NCI-H1092 treated with DMSO at 0.1 percent for 48 hours (cell line): ENCODE measurements around the gene AEN.
A peak's percentile ranks its signal among the peaks of the same experiment; 100 is the strongest.

Experiments used
- DNase-seq: peaks from one replicate; lab custom pipeline; 2025; lab: John Stamatoyannopoulos, UW

AEN gene, protein sequence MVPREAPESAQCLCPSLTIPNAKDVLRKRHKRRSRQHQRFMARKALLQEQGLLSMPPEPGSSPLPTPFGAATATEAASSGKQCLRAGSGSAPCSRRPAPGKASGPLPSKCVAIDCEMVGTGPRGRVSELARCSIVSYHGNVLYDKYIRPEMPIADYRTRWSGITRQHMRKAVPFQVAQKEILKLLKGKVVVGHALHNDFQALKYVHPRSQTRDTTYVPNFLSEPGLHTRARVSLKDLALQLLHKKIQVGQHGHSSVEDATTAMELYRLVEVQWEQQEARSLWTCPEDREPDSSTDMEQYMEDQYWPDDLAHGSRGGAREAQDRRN

GRCh38 chr15:88620995-88621772 lies at the start of gene AEN:
Gene AEN, plus strand, starts transcription at chr15:88621340. Its CDS starts 4,870 bp downstream, at chr15:88626210.
- peak; percentile 86 for DNase-seq

- no peak for DNase-seq
Measured at GRCh38 chr15:88571852-88572259, 49.3 kb upstream of the AEN start.

GRCh38 chr15:88574077-88574476 lies 47.1 kb upstream of the AEN start:
- no peak for DNase-seq

GRCh38 chr15:88574655-88575054 lies 46.5 kb upstream of the AEN start:
- peak; percentile 41 for DNase-seq

DNA sequence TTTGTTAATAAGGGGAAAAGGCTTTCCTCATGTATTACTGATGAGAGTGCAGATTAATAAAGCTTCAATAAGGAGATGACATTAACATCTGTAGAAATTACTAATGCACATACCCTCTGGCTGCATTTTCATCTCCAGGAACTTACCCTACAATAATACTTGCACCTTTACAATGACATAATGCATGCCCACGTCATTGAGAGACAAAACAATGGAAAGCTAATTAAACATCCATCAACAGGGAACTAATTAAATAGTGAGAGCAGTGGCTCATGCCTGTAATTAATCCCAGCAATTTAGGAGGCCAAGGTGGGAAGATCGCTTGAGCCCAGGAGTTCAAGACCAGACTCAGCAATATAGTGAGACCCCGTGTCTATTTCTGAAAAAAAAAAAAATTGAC lies 41.8 kb upstream of the AEN start:
- no peak for DNase-seq

GRCh38 chr15:88580532-88580931 lies 40.6 kb upstream of the AEN start:
- no peak for DNase-seq

DNA sequence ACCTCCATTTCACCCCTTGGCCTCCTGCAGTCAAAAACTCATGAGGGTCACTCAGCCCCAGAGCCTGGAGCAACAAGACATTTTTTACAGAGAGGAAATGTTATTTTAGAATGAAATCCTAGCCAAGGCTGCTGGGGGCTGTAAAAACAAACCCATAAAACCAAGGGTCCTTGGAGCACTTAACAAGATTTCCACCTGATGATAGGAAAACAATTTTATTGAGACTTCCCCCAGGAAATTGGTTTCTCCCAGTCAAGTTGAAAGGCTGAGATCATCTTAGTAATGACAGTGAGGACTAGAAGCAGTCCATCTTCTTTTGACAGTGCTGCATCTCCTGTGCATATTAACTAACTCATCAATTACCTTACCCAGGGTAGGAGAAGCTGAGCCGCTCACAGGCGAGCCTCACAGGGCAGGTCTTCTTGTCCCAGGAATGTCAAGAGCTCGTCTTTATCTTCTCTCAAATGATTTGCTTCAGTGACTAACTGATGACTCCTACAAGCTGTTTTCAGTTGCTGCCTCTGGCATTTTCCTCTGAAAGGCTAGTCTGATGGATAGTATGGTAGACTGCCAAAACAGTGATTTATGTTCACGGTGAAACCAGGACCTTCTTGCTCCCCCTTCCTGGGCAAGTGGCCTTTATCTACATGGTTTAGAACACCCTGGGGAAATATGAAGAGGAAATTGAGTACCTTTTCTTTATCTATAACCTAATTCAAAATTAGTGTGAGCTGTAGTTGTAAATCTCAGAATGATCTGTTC lies 34.6 kb upstream of the AEN start:
- DNase-seq: no peak

- no peak for DNase-seq
Measured at GRCh38 chr15:88590759-88591158, 30.4 kb upstream of the AEN start.

- no peak for DNase-seq
Measured at GRCh38 chr15:88591384-88591783, 29.8 kb upstream of the AEN start.

GRCh38 chr15:88603885-88604284 lies 17.3 kb upstream of the AEN start:
- DNase-seq: no peak

GRCh38 chr15:88604381-88605188 lies 16.6 kb upstream of the AEN start:
- peak; percentile 34 for DNase-seq

GRCh38 chr15:88605189-88606069 lies 15.7 kb upstream of the AEN start:
- peak; percentile 57 for DNase-seq

DNA sequence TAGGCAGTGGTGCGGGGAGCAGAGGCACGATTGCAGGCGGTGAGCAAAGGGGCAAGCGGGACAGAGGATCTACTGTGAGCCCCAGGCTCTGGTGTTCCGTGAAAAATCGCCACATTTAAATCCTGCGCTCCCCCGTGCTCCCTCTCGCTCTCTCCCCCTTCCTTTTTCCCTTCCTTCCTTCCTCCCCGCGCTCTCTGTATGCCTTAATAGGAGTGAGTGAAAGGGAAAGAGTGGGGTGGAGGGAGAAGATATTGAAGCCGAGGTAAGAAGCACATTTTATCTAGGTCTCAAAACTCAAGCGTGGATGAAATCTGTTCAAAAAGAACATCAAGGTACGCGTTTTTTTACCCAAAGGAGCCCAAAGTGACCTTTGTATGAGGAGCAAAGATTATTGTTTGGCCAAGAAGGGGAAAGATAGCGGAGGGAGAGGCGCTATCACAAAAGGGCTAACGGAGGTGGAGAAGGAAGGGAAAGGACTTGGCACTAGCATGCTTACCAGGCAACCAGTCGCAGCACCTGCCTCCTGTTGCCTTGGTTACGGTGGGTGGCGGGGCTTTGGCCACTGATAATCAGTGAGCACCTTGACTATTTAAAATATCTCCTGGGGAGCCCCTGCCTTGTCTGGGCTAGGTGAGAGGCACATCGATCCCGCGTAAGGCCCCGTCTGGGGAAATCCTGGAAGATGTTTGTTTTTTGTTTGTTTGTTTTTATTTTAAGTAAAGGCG lies 14.9 kb upstream of the AEN start:
- peak; percentile 51 for DNase-seq

DNA sequence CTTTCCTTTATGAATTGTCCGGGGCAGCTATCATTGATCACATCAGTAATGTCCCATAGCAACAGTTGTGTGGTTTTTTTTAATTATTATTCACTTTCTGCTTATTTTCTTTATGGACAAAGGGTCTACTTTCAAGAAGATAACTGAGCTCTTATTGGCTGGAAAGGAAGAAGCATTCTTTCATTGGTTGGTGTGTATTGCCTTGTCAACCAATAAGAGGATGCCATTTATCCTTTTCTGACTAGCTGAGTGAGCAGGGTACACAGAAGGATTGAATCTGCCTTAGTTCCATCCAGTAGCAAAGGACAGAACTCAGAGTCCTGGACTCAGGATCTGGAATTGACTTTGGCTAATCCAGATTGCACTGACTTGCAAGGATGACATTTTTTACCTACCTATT lies 13.2 kb upstream of the AEN start:
- DNase-seq: no peak

DNA sequence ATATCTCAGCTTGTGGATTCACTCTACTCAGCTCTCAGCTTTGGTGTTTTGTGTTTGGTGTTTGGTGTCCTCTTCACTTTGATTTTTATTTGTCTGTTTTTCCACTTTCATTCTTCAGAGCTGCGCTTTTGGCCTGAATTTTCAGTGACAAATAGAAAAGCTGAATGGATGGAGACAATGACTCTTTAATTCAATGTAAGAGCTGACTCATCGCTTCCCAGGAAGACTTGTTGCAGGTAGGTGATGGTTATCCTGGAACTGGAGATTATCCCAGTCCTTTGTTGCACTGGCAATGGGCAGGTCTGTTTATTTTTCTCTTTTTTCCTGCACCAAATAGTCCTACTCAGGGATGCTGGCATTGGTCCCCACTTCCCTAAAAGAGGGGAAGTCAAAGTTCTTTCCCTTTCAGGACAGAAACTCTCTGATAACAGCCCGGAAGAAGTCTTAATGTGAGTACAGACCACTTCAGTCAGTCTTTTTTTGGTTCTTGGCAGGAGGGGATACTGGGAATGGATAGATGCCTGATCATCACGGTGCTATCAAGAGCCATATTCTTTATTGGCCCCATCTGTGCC lies 12.4 kb upstream of the AEN start:
- no peak for DNase-seq

GRCh38 chr15:88609344-88610090 lies 11.6 kb upstream of the AEN start:
- DNase-seq: no peak

DNA sequence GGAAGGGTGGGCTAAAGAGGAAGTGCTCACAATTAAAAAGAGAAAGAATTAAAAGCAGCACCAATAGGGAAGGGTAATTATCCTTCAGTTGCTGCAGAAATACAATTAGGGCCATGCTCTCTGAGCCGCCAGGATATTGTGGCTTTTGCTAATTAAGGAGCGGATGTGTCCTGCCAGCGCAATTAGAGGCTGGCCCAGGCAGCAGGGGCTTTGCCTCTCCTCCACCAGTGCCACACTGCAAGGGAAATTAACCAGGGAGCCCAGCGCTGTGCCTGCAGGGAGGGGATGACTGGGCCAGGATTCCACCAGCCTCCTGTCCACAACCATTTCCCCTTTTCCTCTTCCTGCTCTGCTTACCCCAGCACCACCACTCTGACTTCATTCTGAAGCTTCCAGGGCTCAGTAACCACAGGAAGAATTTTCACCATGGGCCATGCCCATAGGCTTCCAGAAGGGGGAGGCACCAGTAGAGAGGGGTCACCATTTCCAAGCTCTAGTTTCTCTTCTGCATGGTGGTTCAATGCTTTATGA lies 10.4 kb upstream of the AEN start:
- no peak for DNase-seq

DNA sequence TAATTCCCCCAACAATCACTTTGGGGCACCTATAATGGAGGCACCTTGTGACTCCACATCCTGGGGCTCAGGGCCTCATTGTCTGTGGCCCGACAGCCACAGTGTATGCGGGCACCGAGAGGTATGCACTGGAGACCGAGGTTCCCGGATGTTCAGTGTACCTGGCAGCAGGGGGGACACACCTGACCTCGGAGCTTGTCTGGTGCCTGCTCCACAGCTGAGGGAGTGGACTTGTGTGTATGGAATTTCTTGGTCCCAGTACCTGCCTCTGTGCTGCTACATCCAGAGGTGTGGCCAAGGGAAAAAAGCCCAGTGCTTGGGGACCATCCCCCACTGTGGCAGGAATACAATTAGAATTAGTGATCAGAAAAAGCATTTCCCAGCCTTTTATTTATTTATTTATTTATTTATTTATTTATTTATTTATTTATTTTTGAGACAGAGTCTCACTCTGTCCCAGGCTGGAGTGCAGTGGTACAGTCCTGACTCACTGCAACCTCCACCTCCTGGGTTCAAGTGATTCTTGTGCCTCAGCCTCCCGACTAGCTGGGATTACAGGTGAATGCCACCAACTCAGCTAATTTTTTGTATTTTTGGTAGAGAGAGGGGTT lies 8.8 kb upstream of the AEN start:
- DNase-seq: no peak
